Stimulated activated CD8-positive, alpha-beta memory T cell treated with anti-CD3 and anti-CD28 coated beads, Interleukin-4, amount 100 ng/mL, for 24 hours (primary cell): ENCODE results near the gene KLHL29.

Source experiments
- DNase-seq: peaks from one replicate; pipeline ENCODE4 v3.0.0-alpha.2; 2020; ENCODE audit warnings: low read depth

Gene KLHL29

DNA sequence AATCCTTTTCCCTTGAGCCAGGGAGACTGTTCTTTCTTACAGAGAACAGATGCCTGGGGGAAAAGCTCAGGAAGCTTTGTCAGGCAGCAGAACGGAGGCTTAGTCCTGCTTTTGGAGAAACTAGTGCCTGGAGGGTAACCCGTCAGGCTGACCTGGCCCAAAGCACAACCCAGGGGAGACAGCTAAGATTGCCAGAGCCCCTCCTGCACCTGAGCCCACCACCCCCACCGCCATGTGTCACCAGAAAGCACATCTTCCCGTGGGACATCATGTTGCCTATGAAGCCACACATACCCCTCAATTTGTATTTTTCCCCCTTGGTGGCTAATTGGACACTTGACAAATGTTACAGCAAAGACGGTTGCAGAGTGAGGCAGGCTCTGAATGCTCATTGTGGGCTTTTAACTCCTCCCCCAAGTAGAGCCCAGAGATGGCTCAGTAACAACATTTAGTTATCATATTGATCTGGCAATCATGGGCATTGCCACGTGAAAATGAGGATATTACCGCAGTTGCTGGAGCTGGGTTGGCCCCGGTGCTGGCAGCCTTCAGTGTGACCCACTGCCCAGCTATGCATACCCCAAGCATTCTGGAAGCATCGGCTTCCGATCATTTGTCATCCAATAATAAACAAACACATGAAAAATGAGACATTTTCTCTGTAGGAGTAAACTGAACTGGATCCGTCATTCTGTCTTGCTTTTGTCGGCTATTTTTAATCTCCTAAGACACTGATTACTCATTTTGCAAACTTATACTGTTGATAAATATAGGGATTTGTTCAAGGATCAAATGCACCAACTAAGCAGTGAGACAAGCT lies 312.5 kb downstream of the KLHL29 start:
- no peak for DNase-seq

DNA sequence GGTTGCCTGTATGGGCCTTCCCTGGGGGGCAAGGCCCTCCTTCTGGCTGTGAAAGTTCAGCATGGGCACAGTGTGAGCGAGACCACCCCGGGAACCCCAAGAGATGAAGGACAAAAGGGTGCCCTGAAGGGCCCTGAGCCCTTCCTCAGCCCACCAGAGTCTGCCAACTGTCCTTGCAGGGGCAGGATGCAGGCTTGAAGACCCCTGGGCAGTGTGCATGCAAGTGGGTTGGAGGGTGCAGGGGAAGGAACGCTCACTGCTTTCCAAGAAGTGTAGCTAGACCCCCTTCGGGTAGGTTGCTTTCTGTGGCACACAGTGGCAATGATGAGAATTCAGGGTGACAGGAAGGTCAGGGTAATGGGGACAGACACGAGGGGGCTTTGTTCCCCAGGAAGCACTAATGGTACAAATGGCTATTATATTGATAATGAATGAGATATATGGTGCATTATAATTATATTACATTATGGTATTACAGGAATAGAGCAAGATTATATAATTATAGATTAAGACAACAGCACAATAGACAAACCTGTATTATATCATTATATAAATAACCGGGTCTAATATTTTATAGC lies 313.2 kb downstream of the KLHL29 start:
- DNase-seq = no peak

DNA sequence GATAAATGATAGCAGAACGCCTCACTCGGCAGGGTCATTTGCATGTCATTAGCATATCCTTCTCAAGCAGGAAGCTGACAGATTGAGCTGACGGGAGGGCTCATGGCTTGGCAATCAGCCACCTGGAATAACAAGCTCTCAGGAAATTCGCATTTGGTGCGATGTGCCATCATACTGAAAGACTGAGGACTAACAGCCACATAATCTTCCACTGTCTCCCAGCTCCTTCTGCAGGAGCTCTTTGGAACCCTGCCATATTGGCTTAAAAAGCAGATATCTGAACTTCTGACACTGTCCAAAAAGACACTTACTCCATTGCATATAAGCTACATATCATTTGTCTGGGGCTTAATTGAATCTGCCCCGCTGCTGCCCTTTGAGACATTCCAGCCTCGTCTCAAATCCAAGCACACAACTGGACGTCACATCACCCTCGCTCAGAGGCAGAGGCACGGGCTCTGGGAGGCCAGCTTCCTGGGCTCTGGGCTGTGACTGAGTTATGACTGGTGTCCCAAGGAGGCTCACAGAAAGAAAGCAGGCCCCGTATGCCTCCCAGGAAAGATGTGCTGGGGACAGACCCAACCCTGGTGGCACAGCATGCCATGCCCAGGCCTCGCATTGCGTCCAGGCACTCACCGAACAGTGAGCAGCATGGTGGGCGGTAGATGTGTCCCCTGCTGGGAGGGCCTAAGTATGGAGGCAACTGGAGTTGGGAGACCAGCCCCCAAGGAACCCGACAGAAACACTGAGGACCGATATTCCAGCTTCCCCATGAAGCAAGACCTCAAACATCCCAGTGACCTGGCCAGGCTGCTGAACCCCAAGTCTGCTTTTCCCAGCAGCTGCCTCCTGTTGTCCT lies 314.0 kb downstream of the KLHL29 start:
- DNase-seq = no peak

DNA sequence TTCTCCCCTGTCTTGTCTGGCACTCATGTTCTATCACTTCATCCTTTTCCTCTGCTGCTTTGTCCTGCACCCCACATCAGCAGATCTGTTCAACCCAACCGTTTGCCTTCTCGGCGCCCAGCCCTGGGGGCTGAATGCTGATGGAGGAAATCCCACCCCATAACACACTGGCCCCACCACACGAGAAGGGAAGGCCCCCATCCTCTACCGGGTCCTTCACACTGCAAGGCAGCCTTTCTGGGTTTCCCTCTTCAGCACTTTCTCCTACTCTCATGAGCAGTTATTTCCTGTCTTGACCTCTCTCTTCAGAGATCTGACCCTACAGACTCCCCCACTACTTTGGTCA lies 314.6 kb downstream of the KLHL29 start:
- no peak for DNase-seq

DNA sequence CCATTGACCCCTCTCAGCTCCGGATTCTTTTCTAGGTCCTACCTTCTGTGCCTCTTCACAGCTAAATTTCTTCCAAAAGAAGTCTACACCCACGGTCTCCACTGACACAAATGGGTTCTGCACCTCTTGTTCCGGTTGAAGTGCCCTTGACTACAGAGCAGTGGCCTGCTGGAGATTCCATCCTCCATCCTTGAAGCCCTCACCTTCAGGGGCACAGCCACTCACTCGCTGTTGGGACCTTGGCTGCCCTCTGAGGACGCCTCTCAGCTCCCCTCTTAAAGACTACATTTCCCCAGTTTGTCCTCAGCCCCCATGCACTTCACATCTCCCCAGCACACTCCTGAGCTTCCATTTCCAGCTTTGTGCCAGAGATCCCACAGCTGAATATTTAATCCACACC lies 315.6 kb downstream of the KLHL29 start:
- DNase-seq = no peak

DNA sequence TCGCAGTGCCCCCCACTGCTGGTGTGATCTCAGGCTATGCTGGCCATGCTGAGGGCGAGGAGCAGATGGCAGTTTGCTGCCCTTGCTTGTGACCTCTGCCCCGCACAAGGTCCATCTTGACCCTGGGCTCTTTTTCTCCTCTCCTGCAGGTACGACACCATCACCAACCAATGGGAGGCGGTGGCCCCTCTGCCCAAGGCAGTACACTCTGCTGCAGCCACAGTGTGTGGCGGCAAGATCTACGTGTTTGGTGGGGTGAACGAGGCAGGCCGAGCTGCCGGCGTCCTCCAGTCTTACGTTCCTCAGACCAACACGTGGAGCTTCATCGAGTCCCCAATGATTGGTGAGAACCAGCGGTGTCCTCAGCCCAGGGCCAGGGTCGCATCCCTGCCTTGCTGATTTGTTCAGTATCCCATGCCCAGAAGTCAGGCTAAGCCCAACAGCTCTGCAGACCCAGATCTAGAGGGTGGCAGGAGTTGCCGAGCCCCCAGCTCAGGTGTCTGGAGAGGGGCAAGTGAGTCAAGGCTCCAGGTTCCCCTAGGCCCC lies 318.1 kb downstream of the KLHL29 start:
- DNase-seq = no peak

DNA sequence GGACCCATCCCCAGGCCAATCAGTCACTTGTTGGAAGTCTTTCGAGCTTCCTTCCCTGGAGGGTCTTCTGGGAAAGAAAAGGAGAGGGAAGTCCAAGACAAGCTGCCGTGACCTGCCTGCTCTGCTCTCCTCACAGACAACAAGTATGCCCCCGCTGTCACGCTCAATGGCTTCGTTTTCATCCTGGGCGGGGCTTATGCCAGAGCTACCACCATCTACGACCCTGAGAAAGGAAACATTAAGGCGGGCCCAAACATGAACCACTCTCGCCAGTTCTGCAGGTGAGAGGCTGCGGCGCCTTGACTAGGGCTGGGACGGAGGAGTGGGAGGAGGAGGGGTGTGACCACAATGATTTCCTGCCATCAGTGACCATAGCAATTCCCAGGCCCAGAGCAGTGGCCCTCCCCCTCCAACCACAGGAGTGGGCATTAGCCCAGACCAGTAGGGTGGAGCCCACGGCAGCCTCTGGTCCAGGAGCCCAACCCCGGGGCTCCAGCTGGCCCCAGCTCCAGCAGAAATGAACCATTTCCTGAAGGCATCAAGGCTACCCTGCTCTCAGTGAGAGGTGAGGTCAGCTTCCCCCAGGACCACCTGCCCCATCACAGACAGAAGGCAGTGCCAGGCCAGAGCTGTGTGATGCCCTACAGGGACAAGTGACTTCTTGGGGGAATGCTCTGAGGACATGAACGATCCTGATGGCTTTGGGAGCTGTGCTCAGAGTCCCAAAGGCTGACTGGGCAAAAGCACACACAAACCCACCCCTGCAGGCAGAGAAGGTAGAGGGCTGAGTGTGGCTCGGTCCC lies 318.8 kb downstream of the KLHL29 start:
- DNase-seq = no peak

DNA sequence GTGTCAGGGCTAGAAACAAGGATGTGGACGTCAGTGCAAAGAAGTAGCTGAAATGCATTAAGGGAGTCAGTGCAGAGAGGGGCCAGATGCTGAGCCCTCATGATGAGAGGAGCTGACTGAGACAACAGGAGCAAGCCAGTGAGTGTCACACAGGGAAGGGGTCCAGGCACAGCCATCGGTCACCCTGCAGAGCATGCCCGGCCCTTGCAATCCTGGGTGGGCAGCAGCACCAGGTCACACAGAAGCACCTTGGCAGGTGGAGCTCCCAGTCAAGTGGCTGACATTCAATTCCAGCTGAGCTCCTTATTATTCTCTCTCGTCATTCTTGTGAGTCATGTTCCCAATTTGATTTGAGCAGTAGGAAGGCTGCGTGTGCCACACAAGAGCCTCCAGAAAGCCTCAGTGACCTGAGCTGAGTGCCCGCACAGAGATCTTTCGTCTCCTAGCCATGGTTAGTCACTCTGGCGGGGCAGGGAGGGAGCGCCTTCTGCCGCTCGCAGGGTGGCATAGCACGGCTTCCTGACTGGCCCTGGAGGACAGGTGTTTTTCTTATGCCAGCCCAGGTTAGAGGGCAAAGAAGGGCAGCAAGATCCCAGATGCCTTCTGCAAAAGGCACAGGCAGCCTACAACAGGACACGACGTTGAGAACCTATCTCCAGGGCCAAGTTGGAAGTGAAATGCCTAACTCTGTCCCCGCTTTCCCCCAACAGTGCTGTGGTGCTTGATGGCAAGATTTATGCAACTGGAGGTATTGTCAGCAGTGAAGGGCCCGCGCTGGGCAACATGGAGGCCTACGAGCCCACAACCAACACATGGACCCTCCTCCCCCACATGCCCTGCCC lies 321.0 kb downstream of the KLHL29 start:
- DNase-seq = no peak

DNA sequence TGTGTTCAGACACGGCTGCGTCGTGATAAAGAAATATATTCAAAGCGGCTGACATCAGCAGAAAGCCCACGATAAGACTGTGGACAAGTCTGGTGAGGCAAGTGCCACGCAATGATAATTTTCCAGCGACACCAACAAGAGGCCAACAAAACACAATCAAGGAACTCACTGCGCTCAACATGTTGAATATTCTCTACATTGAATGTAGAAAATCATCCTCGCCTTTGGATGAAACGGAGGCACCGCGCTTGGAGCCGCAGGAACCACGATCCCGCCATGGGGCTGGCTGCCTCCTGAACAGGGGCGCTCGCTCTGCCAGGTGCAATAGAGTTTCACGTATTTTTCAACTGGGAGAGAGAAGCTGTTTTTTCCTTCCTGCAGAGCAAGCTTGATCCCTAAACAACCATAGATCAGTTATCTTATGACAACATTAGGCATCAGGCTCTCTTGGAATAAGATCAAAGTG lies 321.7 kb downstream of the KLHL29 start:
- DNase-seq = no peak

DNA sequence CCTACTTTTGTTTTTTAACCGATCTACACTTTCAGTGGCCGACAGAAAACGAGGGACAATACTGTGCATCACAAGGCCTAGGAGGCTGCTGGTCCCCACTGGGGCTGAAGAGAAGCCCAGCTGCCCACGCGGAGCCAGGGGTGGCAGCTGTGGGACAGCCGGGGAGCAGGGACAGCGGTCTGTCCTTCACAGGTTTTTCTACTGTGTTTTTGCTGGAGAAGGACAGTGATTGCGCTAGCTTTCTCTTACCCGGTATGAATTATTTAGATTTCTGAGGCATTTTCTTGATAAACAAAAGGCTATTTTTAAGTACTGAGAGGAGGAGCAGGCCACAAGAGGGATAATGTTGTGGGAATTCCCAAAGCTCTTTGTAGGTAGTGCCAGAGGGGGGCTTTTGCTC lies 322.1 kb downstream of the KLHL29 start:
- no peak for DNase-seq

DNA sequence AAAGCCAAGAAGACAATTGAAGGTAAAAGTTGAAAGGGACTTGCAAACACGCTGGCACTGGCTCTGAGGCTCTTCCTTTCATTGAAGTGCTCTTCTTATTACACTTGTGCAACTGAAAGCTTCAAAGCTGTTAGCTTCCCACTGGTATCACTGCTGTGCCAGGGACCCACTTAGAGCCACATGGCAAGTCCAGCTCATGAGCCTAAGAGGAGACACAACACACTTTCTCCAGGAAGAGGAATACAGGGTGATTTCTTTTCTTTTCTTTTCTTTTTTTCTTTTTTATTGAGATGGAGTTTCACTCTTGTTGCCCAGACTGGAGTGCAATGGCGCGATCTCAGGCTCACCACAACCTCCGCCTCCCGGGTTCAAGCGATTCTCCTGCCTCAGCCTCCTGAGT lies 323.8 kb downstream of the KLHL29 start:
- no peak for DNase-seq

DNA sequence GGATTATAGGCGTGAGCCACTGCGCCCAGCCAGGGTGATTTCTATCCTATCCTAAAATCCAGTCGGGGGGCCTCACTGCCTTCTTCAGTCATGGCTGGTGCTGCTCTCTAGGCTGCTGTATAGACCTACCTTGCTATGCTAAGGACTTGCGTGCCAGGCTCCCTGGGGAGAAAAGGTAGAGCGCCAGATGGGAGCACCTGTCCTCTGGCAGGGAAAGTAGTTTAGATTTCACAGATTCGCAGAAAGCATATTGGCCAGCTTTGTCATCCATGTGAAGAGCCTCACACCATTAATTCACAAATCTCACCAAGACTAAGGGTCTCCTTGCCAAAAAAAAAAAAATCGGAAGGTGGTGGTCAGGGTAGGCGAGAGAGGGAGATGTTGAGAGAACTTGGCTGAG lies 324.3 kb downstream of the KLHL29 start:
- no peak for DNase-seq

DNA sequence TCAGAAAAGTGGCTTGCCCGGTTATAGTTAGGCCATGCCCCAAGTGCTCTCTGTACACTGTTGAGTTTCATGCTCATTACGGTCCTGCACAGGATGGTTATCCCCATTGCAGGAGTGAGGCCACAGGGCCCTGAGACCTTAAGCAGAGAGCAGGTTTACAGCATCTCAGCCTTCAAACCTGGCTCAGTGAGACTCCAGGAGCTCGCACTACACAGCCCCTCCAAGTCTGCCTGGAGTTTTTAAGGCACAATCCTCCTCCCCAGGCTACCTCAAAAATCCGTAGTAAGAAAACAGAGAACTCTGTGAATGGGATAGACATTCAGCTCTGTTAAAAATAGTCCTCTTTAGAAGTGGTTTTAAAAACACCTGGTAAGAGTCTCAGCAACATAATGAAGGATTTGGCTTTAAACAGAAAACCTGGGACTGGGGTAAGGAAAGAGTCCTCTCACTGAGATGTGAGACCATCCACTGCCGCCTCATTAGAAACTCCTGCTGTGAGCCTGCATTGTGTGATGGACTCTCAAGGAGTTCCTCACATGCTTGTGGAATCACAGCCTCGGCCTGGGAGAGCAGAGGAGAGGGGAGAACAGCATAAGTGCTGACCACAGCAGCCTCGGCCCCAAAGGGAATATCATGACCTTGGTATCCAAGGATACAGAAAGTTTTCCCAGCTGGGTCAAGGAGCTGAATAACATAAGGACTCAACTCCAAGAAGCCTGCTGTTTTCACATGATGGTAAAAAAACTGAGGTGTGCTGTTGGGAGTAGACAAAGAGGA lies 327.2 kb downstream of the KLHL29 start:
- DNase-seq = no peak

DNA sequence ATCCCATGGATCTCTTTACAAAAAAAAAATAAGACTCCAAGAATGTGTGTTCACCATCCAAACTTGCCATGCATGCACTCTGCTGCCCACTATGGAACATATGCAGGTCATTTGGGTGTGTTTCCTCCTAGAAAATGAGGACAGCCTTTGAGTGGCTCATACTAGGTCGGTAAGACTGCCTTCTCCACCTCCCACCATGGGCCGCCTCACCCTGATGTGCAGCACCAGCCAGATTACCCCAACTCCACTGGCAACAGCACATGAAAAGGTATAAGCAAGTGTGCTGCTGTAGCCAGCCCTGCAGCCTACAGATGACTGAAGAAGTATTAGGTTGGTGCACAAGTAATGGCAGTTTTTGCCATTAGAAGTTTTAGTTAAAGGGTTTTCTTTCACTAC lies 327.8 kb downstream of the KLHL29 start:
- DNase-seq = no peak

DNA sequence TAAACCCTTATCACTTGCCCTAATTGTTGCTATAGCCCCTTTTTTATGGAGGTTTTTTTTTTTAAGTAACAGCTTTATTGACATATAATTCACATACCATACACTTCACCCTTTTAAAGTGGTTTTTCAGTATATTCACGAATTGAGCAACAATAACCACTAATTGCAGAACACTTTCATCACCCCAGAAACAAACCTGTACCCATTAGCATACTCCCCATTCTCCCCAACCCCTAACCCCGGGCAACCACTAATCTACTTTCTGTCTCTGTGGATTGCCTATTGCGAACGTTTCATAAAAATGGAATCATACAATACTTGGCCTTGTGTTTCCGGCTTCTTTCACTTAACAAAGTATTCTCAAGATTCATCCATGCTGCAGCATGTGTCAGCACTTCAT lies 328.4 kb downstream of the KLHL29 start:
- DNase-seq = no peak

DNA sequence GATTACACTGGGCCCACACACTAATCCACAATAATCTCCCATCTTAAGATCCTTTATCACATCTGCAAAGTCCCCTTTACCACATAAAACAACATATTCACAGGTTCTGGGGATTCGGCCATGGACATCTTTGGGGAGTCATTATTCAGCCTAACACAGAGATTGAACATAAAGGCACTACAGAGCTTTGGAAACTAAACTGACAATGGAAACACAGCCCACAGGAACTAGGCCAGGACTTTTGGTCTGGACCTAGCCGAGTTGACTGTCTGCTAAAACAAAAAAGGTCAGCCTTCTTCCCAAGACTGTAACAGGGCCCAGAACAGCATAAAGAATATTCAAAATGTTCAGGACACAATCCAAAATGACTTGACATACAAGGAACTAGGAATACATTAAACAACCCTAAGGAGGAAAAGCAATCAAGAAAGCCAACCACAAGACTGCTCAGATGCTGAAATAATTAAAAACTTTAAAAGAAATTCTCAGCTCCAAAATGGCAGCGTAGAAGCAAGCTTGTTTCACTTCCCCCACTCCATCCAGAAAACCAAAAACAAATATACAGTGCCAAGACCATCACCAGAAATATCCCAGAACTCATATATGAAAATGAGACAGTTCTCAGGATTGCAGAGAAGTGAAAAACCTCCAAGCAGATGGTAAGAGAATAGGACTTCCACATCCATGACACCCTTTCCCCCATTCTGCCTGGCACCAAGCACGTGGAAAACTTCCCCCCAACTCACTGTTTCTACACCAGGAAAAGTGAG lies 334.1 kb downstream of the KLHL29 start:
- no peak for DNase-seq

DNA sequence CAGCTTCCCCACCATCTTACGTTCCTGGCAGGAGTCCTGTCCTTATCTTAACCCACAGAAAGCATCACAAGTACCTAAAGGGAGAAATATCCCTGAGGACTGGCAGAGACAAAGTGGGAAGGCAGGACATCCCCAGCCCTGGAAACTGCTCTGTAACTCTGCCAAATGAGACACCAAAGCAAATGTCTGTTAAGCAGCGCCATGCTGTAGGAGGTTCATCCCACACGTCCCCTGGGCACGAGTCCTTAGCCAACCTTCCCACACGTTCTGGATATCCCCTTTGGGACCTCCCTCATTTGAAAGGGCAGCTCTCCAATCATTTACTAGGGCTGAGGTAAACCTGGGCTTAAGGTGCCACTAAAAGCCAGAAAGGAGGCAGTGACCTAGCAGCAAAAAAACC lies 334.7 kb downstream of the KLHL29 start:
- DNase-seq = no peak

DNA sequence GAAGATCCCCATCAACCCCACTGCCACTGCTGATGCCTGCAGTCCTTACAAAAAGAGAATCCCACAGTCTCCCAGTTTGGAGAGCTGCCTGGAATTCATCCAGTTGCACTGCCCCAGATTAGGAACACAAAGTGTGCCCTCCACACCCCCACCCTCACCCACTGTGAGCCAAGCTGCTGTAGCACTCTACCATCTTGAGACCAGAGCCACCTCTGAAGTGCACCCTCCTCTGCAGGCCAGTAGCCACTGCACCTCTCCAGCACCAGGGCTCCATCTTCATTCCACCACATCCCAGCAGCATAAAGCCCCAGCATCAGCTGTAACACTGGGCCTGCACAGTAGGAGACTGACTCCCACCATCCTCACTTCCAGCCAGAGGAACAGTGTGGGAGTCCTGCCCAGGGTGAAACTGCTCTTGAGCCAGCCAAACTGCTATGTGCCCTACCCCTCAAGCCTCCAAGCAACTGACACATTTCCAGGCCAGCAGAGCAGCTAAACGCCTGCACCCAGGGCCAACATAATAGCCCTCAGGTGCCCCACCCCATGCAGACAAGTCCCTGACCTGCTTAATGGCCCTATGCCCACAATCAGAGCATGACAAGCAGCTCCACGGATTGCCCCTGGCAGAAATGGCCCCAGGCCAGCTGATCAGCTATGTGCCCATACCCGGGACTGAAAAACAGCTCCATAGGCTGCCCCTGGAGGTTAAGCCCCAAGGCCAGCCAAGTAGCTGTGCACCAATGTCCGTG lies 335.9 kb downstream of the KLHL29 start:
- DNase-seq = no peak

DNA sequence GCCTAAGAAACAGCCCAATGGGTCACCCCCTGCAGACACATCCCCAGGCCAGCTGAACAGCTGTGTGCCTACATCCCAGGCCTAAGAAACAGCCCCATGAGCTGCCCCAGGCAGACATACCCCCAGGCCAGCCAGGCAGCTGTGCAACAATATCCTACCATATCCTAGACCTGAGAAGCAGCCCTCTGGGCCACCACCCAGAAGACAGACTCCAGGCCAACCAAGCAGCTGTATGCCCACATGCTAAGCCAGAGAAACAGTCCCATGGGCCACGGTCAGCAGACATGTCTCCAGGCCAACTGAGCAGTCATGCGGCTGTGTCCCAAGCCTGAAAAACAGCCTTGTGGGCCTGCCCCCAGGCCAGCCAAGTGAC lies 336.5 kb downstream of the KLHL29 start:
- DNase-seq = no peak
